ENCODE data around the gene MEGF11.

MEGF11 gene

GRCh38 chr15:65922621-65923020, 330.9 kb downstream of the MEGF11 start:
- no peaks in the 10 kb centered on the region for H3K9me3 ChIP-seq (ENCODE audit: control insufficient read depth in 1 of 2, low read length in 2 of 2)
- no peaks in the 10 kb centered on the region for H3K27me3 ChIP-seq (ENCODE audit: control insufficient read depth in 1 of 2, insufficient read depth in 2 of 2, low read length in 2 of 2)
- no peaks in the 10 kb centered on the region for H3K36me3 ChIP-seq (ENCODE audit: control insufficient read depth in 1 of 2, insufficient read depth in 2 of 2, low read length in 2 of 2)
- H3K27ac ChIP-seq (ENCODE audit: low read depth, low read length) = no peak overlapping the region
- H3K9ac ChIP-seq (ENCODE audit: low read depth in 1 of 2, low read length in 2 of 2) = no peak overlapping the region
- no peak overlapping the region for H3K4me3 ChIP-seq (ENCODE audit: low read depth in 1 of 2, low read length in 2 of 2)
- no peaks in the 10 kb centered on the region for H3K4me1 ChIP-seq (ENCODE audit: control insufficient read depth in 1 of 2, insufficient read depth in 2 of 2, low read length in 2 of 2)

DNA sequence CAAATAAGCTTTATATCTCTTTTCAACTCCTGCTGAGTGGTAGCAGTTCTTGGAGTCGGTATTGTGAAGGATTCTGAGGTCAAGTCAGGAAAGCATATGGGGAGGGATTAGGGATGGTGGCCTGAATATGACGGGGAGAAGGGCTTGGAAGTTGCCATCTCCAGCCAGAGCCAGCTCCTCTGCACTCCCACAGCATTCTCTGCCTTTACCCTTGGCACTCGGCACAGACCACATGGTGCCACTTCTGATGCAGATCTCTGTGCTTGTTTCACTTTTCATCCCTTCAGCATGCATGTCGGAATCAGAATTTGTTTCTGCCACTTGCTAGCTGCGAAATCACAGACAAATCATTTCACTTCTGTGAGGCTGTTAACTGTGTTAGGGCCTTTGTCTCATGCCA, 331.8 kb downstream of the MEGF11 start:
- H3K9ac ChIP-seq (ENCODE audit: low read depth in 1 of 2, low read length in 2 of 2) = no peak overlapping the region
- H3K9me3 ChIP-seq (ENCODE audit: control insufficient read depth in 1 of 2, low read length in 2 of 2) = no peaks in the 10 kb centered on the region
- no peaks in the 10 kb centered on the region for H3K36me3 ChIP-seq (ENCODE audit: control insufficient read depth in 1 of 2, insufficient read depth in 2 of 2, low read length in 2 of 2)
- H3K27ac ChIP-seq (ENCODE audit: low read depth, low read length) = no peak overlapping the region
- no peaks in the 10 kb centered on the region for H3K4me1 ChIP-seq (ENCODE audit: control insufficient read depth in 1 of 2, insufficient read depth in 2 of 2, low read length in 2 of 2)
- H3K4me3 ChIP-seq (ENCODE audit: low read depth in 1 of 2, low read length in 2 of 2) = no peak overlapping the region
- H3K27me3 ChIP-seq (ENCODE audit: control insufficient read depth in 1 of 2, insufficient read depth in 2 of 2, low read length in 2 of 2) = no peaks in the 10 kb centered on the region

GRCh38 chr15:65920825-65921309, 332.7 kb downstream of the MEGF11 start:
- no peak overlapping the region for H3K9ac ChIP-seq (ENCODE audit: low read depth in 1 of 2, low read length in 2 of 2)
- no peak overlapping the region for H3K27ac ChIP-seq (ENCODE audit: low read depth, low read length)
- H3K36me3 ChIP-seq (ENCODE audit: control insufficient read depth in 1 of 2, insufficient read depth in 2 of 2, low read length in 2 of 2) = no peaks in the 10 kb centered on the region
- H3K4me1 ChIP-seq (ENCODE audit: control insufficient read depth in 1 of 2, insufficient read depth in 2 of 2, low read length in 2 of 2) = no peaks in the 10 kb centered on the region
- H3K27me3 ChIP-seq (ENCODE audit: control insufficient read depth in 1 of 2, insufficient read depth in 2 of 2, low read length in 2 of 2) = no peaks in the 10 kb centered on the region
- no peaks in the 10 kb centered on the region for H3K9me3 ChIP-seq (ENCODE audit: control insufficient read depth in 1 of 2, low read length in 2 of 2)
- H3K4me3 ChIP-seq (ENCODE audit: low read depth in 1 of 2, low read length in 2 of 2) = no peak overlapping the region

DNA sequence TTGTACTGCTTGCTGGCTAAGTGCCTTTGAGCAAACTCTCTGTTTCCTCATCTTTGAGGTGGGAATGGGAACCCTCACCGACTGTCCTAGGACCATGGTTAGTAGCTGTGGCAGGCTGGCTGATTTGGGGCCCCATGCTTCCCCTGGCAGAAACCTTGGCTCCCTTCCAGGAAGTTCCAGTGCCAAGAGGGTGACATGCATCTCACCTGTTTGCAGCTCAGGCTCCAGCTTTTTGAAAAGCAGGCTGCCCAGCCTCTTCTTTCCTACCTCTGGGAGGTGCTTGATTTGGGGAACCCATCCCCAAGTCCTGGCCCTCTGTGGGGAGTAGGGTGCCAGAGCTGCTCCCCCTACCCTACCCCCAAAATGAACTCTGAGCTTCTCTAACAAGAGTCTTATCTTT, 333.4 kb downstream of the MEGF11 start:
- H3K27me3 ChIP-seq (ENCODE audit: control insufficient read depth in 1 of 2, insufficient read depth in 2 of 2, low read length in 2 of 2) = no peaks in the 10 kb centered on the region
- H3K4me3 ChIP-seq (ENCODE audit: low read depth in 1 of 2, low read length in 2 of 2) = no peak overlapping the region
- no peak overlapping the region for H3K9ac ChIP-seq (ENCODE audit: low read depth in 1 of 2, low read length in 2 of 2)
- H3K36me3 ChIP-seq (ENCODE audit: control insufficient read depth in 1 of 2, insufficient read depth in 2 of 2, low read length in 2 of 2) = no peaks in the 10 kb centered on the region
- no peaks in the 10 kb centered on the region for H3K9me3 ChIP-seq (ENCODE audit: control insufficient read depth in 1 of 2, low read length in 2 of 2)
- no peak overlapping the region for H3K27ac ChIP-seq (ENCODE audit: low read depth, low read length)
- no peaks in the 10 kb centered on the region for H3K4me1 ChIP-seq (ENCODE audit: control insufficient read depth in 1 of 2, insufficient read depth in 2 of 2, low read length in 2 of 2)

DNA sequence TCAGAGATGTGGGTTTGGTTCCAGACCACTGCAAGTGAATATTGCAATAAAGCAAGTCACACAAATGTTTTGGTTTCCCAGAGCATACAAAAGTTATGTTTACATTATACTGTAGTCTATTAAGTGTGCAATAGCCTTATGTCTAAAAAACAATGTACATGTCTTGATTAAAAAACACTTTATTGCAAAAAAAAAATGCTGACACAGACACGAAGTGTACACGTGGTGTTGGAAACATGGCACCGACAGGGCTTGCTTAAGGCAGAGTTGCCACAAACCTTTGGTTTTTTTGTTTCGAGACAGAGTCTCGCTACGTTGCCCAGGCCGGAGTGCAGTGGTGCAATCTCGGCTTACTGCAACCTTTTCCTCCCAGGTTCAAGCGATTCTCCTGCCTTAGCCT, 334.2 kb downstream of the MEGF11 start:
- no peaks in the 10 kb centered on the region for H3K36me3 ChIP-seq (ENCODE audit: control insufficient read depth in 1 of 2, insufficient read depth in 2 of 2, low read length in 2 of 2)
- no peaks in the 10 kb centered on the region for H3K27me3 ChIP-seq (ENCODE audit: control insufficient read depth in 1 of 2, insufficient read depth in 2 of 2, low read length in 2 of 2)
- H3K9ac ChIP-seq (ENCODE audit: low read depth in 1 of 2, low read length in 2 of 2) = no peak overlapping the region
- H3K9me3 ChIP-seq (ENCODE audit: control insufficient read depth in 1 of 2, low read length in 2 of 2) = no peaks in the 10 kb centered on the region
- no peaks in the 10 kb centered on the region for H3K4me1 ChIP-seq (ENCODE audit: control insufficient read depth in 1 of 2, insufficient read depth in 2 of 2, low read length in 2 of 2)
- H3K4me3 ChIP-seq (ENCODE audit: low read depth in 1 of 2, low read length in 2 of 2) = no peak overlapping the region
- H3K27ac ChIP-seq (ENCODE audit: low read depth, low read length) = no peak overlapping the region

DNA sequence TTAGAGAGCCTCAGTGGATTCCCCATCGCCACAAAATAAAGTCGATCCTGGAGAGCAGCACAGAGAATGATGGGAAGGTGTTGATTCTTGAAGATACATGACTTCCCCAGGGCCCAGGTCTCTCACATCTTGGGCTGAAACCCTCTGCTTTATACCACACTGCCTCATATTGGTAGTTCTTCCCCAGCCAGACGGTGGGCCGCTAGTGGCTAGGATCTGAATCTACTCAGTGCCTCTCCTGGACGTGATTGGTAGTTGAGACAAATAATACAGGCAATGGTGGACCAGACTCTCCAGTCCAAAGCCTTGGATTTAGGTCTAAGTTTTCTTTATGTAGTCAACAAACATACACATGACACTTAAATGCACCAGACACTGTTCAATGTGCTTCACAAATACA, 334.6 kb downstream of the MEGF11 start:
- Histone ChIP-seq H3K27me3 (ENCODE audit: control insufficient read depth in 1 of 2, insufficient read depth in 2 of 2, low read length in 2 of 2) (no peaks in the 10 kb centered on the region), H3K27ac (ENCODE audit: low read depth, low read length) (no peak overlapping the region), H3K9ac (ENCODE audit: low read depth in 1 of 2, low read length in 2 of 2) (no peak overlapping the region), H3K9me3 (ENCODE audit: control insufficient read depth in 1 of 2, low read length in 2 of 2) (no peaks in the 10 kb centered on the region), H3K4me3 (ENCODE audit: low read depth in 1 of 2, low read length in 2 of 2) (no peak overlapping the region), H3K4me1 (ENCODE audit: control insufficient read depth in 1 of 2, insufficient read depth in 2 of 2, low read length in 2 of 2) (no peaks in the 10 kb centered on the region), H3K36me3 (ENCODE audit: control insufficient read depth in 1 of 2, insufficient read depth in 2 of 2, low read length in 2 of 2) (no peaks in the 10 kb centered on the region)

GRCh38 chr15:65918357-65918920, 335.1 kb downstream of the MEGF11 start:
- Histone ChIP-seq H3K27me3 (ENCODE audit: control insufficient read depth in 1 of 2, insufficient read depth in 2 of 2, low read length in 2 of 2) (no peaks in the 10 kb centered on the region), H3K9me3 (ENCODE audit: control insufficient read depth in 1 of 2, low read length in 2 of 2) (no peaks in the 10 kb centered on the region), H3K9ac (ENCODE audit: low read depth in 1 of 2, low read length in 2 of 2) (no peak overlapping the region)

GRCh38 chr15:65917936-65918335, 335.6 kb downstream of the MEGF11 start:
- H3K4me1 ChIP-seq (ENCODE audit: control insufficient read depth in 1 of 2, insufficient read depth in 2 of 2, low read length in 2 of 2) = no peaks in the 10 kb centered on the region
- H3K9me3 ChIP-seq (ENCODE audit: control insufficient read depth in 1 of 2, low read length in 2 of 2) = no peaks in the 10 kb centered on the region
- H3K9ac ChIP-seq (ENCODE audit: low read depth in 1 of 2, low read length in 2 of 2) = no peak overlapping the region

More at GRCh38 chr15:65918357-65918920, 335.1 kb downstream of the MEGF11 start:
- Histone ChIP-seq H3K36me3 (ENCODE audit: control insufficient read depth in 1 of 2, insufficient read depth in 2 of 2, low read length in 2 of 2) (no peaks in the 10 kb centered on the region), H3K27ac (ENCODE audit: low read depth, low read length) (no peak overlapping the region), H3K4me1 (ENCODE audit: control insufficient read depth in 1 of 2, insufficient read depth in 2 of 2, low read length in 2 of 2) (no peaks in the 10 kb centered on the region), H3K4me3 (ENCODE audit: low read depth in 1 of 2, low read length in 2 of 2) (no peak overlapping the region)

GRCh38 chr15:65917407-65917756, 336.2 kb downstream of the MEGF11 start:
- no peaks in the 10 kb centered on the region for H3K4me1 ChIP-seq (ENCODE audit: control insufficient read depth in 1 of 2, insufficient read depth in 2 of 2, low read length in 2 of 2)
- no peaks in the 10 kb centered on the region for H3K36me3 ChIP-seq (ENCODE audit: control insufficient read depth in 1 of 2, insufficient read depth in 2 of 2, low read length in 2 of 2)
- no peak overlapping the region for H3K27ac ChIP-seq (ENCODE audit: low read depth, low read length)
- H3K27me3 ChIP-seq (ENCODE audit: control insufficient read depth in 1 of 2, insufficient read depth in 2 of 2, low read length in 2 of 2) = no peaks in the 10 kb centered on the region
- no peak overlapping the region for H3K9ac ChIP-seq (ENCODE audit: low read depth in 1 of 2, low read length in 2 of 2)
- H3K9me3 ChIP-seq (ENCODE audit: control insufficient read depth in 1 of 2, low read length in 2 of 2) = no peaks in the 10 kb centered on the region
- H3K4me3 ChIP-seq (ENCODE audit: low read depth in 1 of 2, low read length in 2 of 2) = no peak overlapping the region

More at GRCh38 chr15:65917936-65918335, 335.6 kb downstream of the MEGF11 start:
- Histone ChIP-seq H3K27me3 (ENCODE audit: control insufficient read depth in 1 of 2, insufficient read depth in 2 of 2, low read length in 2 of 2) (no peaks in the 10 kb centered on the region), H3K36me3 (ENCODE audit: control insufficient read depth in 1 of 2, insufficient read depth in 2 of 2, low read length in 2 of 2) (no peaks in the 10 kb centered on the region), H3K27ac (ENCODE audit: low read depth, low read length) (no peak overlapping the region), H3K4me3 (ENCODE audit: low read depth in 1 of 2, low read length in 2 of 2) (no peak overlapping the region)

DNA sequence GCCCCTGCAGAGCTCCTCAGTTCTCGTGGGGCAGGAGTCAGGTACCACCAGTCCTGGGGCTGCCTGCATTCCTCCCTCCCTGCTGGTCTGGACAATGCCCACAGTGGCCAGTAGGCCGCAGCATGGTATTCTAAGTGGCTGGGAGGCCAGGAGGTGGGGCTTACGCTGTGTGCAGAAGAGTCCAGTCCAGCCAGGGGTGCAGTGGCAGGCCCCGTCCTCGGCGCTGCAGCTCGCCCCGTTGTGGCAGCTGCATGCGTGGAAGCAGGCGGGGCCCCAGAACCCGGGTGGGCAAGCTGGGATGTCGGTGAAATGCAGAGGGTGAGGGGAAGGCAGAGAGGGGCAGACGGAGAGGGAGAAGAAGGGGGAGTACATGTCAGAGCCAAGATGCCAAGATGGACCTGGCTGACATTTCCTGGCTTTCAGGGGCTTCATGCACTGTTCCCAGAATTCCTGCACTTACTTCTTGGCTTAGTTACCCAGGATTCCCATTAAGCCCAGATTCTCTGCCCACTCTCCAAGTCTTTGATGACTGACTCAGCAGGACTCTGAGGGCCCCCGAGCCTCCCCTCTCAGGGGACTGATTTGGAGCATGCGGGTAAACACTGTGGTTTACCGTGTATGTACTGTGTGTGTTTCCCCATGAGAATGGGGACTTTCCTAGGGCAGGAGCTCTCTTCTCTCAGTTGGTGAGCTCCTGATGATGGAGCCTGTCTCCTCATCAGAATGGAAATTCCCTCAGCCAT, 336.7 kb downstream of the MEGF11 start:
- no peaks in the 10 kb centered on the region for H3K27me3 ChIP-seq (ENCODE audit: control insufficient read depth in 1 of 2, insufficient read depth in 2 of 2, low read length in 2 of 2)
- no peaks in the 10 kb centered on the region for H3K9me3 ChIP-seq (ENCODE audit: control insufficient read depth in 1 of 2, low read length in 2 of 2)
- no peak overlapping the region for H3K27ac ChIP-seq (ENCODE audit: low read depth, low read length)
- H3K36me3 ChIP-seq (ENCODE audit: control insufficient read depth in 1 of 2, insufficient read depth in 2 of 2, low read length in 2 of 2) = peaks cover 0 to 5% of the 10 kb centered on the region in 2 donors
- no peak overlapping the region for H3K9ac ChIP-seq (ENCODE audit: low read depth in 1 of 2, low read length in 2 of 2)
- no peak overlapping the region for H3K4me3 ChIP-seq (ENCODE audit: low read depth in 1 of 2, low read length in 2 of 2)
- no peaks in the 10 kb centered on the region for H3K4me1 ChIP-seq (ENCODE audit: control insufficient read depth in 1 of 2, insufficient read depth in 2 of 2, low read length in 2 of 2)
